ENCODE data around the gene GAB4. TPM values are rescaled to one million over a fixed set of nuclear protein-coding genes. Genes with fewer than 3 reads are reported as not detected.

GAB4 gene
- total and polyA plus RNA-seq, 2 of the 8 experiments (the other 6 are each of a cell fraction or from before 2014, with no cell fraction given) = 0.03 to 0.17 TPM

DNA sequence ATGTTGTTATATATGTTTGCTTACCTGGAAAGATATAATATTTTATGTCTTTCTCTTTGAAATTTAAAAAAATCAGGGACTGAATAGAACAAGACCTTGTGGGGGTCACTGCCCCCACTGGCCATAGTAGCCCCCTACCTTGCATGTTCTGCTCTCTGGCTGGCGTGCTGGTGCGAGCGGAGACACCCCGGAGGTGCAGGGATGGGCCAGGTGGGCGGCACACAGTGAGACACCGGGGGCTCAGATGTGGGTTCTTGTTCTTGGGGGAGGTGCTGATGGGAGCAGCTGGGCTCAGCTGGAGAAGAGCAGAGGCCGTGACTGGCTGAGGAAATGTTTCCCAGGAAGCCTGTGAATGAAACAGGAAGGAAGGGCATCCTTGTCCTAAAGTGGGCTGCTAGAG lies 20.2 kb downstream of the GAB4 start:
- Histone ChIP-seq H3K9ac (replicated peaks in 1 of 4; ENCODE audit: extremely low read depth in 1 of 4, low read depth in 3 of 4, low read length in 3 of 4) (no peak overlapping the region), H2BK15ac (ENCODE audit: low read length) (no peak overlapping the region), H3K4me1 (replicated peaks in 1 of 4; ENCODE audit: control insufficient read depth in 3 of 4, insufficient read depth in 4 of 4, low read length in 3 of 4) (no peaks in the 10 kb centered on the region), H3K23ac (ENCODE audit: insufficient read length) (no peak overlapping the region), H4K5ac (ENCODE audit: insufficient read length, low read depth, low read length) (no peak overlapping the region), H3K56ac (replicated peaks; ENCODE audit: insufficient read length, low read depth, low read length) (no peak overlapping the region), H2BK20ac (ENCODE audit: low read length) (no peak overlapping the region), H4K8ac (ENCODE audit: extremely low read depth, insufficient read depth, low read length) (0 out of 2 replicates have a peak overlapping the region, but pooled peaks have one; percentile 1), H3K4ac (replicated peaks; ENCODE audit: insufficient read length, low read depth, low read length) (no peak overlapping the region), H4K20me1 (replicated peaks in 1 of 2; ENCODE audit: control insufficient read depth in 1 of 2, insufficient read depth in 2 of 2, low read length in 2 of 2) (no peaks in the 10 kb centered on the region), H2BK120ac (replicated peaks; ENCODE audit: low read depth, low read length) (no peak overlapping the region), H4K91ac (replicated peaks; ENCODE audit: insufficient read length, low read length) (no peak overlapping the region), H3K9me3 (ENCODE audit: insufficient read depth in 2 of 2, low read depth in 1 of 2, low read length in 1 of 2) (peaks cover 66 to 82% of the 10 kb centered on the region in 2 experiments), H3K14ac (ENCODE audit: insufficient read length) (no peak overlapping the region), H2AK5ac (ENCODE audit: low read depth, low read length) (no peak overlapping the region), H2BK12ac (ENCODE audit: low read depth, low read length) (no peak overlapping the region), H3K79me2 (ENCODE audit: control insufficient read depth in 1 of 2, insufficient read depth in 2 of 2, low read length in 2 of 2) (no peaks in the 10 kb centered on the region), H3K79me1 (ENCODE audit: low read depth, low read length) (no peaks in the 10 kb centered on the region), H3K27me3 (replicated peaks in 1 of 4; ENCODE audit: control insufficient read depth in 3 of 4, extremely low read depth in 1 of 4, insufficient read depth in 3 of 4, low read length in 3 of 4) (no peaks in the 10 kb centered on the region), H3K27ac (ENCODE audit: low read depth, low read length) (no peak overlapping the region), H2BK5ac (ENCODE audit: low read depth, low read length) (no peak overlapping the region), H3K23me2 (ENCODE audit: low read depth, low read length) (no peaks in the 10 kb centered on the region), H3K4me2 (ENCODE audit: insufficient read depth in 1 of 2, low read depth in 2 of 2, low read length in 2 of 2) (no peak overlapping the region), H3K4me3 (ENCODE audit: extremely low read depth in 1 of 4, insufficient read depth in 2 of 4, low read depth in 3 of 4, low read length in 4 of 4) (no peak overlapping the region), H3K18ac (ENCODE audit: extremely low read depth, low read length) (no peak overlapping the region), H2AFZ (ENCODE audit: low read length) (no peak overlapping the region), H3K36me3 (ENCODE audit: control insufficient read depth in 2 of 4, insufficient read depth in 4 of 4, low read length in 3 of 4) (no peaks in the 10 kb centered on the region)
- ChIA-PET POLR2A (ENCODE audit: partially characterized antibody) (no interaction called here), CTCF (ENCODE audit: partially characterized antibody) (no interaction called here)
- FAIRE-seq (no peak), DNase-seq (ENCODE audit: low read depth in 1 of 2, low spot score in 2 of 2) (no peak)
- WGBS, 2 experiments (ENCODE audit: extremely low coverage in 1 of 2, insufficient coverage in 1 of 2, insufficient read length in 1 of 2, insufficient replicate concordance in 2 of 2, low coverage in 1 of 2, low lambda C conversion rate in 2 of 2, missing lambda C conversion rate in 1 of 2) = 82% methylated on average over 7 of the region's 7 CpGs; no CpG with 5 or more reads in 1 of the 2 experiments
- no peak for TF ChIP-seq TCF12 (IDR thresholded peaks at IDR 0.05; ENCODE audit: low read depth, low read length)
- TF ChIP-seq GABPA (IDR thresholded peaks at IDR 0.05; ENCODE audit: borderline replicate concordance, insufficient read depth, low read length) = no peak
- no peak for TF ChIP-seq TAF1 (IDR thresholded peaks at IDR 0.05; ENCODE audit: low read depth, low read length)
- no peak for TF ChIP-seq JUN (IDR thresholded peaks at IDR 0.05; ENCODE audit: low read depth, low read length)
- TF ChIP-seq CBX5 (IDR thresholded peaks at IDR 0.05; ENCODE audit: low read depth, low read length) = no peak
- TF ChIP-seq SAP30 (IDR thresholded peaks at IDR 0.05; ENCODE audit: insufficient read depth, insufficient replicate concordance, low read length) = no peak
- TF ChIP-seq KDM1A (IDR thresholded peaks at IDR 0.05; ENCODE audit: borderline replicate concordance, low read length) = no peak
- no peak for TF ChIP-seq POLR2A (IDR thresholded peaks at IDR 0.05; ENCODE audit: control extremely low read depth in 1 of 2, low read depth in 2 of 2, low read length in 2 of 2)
- TF ChIP-seq RFX5 (IDR thresholded peaks at IDR 0.05; ENCODE audit: borderline replicate concordance, low read depth, low read length) = no peak
- TF ChIP-seq POLR2AphosphoS5 (IDR thresholded peaks at IDR 0.05; ENCODE audit: low read depth, low read length) = no peak
- TF ChIP-seq KDM5A (IDR thresholded peaks at IDR 0.05; ENCODE audit: low read length) = no peak
- TF ChIP-seq CTBP2 (IDR thresholded peaks at IDR 0.05; ENCODE audit: borderline replicate concordance, insufficient read depth, insufficient read length, low read length) = no peak

Data from H1 (cell line).